Activated gamma-delta T cell treated with Interleukin-2 at 50 U/mL for 16 hours (primary cell): Measurements from ENCODE around the gene NOS3.

ENCODE experiments used
- DNase-seq: peaks from one replicate; pipeline ENCODE4 v3.0.0-alpha.2; 2020

NOS3 gene

DNA sequence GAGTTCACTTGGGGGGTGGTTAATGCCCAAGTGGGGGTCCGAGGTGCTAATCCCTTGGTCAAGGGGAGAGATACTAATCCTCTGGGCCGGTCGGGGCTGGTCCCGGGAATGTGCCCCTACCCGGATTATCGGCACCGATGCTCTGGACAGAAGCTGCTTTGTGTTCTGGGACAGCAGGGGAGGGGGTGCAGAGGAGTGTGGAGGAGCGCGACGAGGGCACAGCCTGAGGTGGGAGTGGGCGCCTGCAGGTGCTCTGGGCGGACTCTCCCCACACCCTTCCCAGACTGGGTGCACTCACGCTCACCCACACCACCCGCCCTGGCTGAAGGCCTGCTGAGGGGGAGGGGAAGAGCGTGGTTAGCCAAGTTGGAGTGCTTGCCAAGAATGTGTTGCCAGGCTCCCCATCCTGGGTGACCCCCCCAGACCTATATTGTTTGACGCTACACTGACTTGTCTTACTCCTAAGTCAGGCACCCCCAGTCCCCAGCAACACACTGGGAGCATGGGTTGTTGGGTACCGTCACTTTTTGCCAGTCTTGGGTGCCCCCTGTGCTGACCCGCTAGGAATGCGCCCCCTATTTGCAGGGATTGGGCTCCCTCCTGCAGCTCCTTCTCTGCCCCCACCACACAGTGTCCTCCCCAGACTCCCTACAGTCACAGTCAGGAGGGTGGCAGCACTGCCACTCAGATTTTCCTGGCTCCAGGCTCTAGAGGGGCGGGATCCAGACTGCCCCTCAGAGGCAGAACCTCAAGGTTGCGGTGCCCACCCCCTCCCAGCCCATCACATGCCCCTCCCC lies 69.8 kb downstream of the NOS3 start:
- DNase-seq = no peak

GRCh38 chr7:151061213-151062110 lies 70.6 kb downstream of the NOS3 start:
- no peak for DNase-seq

DNA sequence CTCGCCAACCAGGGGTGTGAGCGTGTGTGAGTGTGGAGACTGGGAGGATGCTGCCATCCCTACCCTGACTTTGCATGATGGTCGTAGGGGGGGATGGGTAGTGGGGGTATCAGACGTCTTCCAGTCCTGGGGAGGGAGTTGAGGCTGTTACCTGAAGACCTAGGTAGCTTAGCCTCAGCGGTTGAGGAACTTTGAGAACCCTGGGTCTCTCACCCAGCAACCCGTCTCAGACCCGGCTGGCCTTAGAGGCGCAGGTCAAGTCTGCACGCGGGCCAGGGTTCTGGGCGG lies 71.2 kb downstream of the NOS3 start:
- no peak for DNase-seq

GRCh38 chr7:151062399-151063211 lies 71.8 kb downstream of the NOS3 start:
- no peak for DNase-seq

DNA sequence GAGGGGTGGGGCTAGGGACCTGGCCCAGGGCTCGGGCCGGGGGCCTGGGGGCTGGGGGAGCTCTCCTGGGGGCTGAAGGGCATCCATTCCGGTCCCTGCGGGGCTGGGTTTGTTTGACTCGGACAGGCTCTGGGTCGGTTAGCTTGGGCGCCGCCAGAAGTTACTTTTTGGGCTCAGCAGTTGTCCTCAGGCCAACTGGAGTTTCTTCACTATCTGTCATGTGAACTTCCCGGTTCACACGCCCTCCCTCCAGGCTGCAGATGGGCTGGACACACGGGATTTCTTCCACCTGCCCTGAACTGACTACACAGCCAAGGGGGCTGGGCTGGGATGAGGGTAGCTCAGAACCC lies 72.4 kb downstream of the NOS3 start:
- DNase-seq = no peak
